WTC11 (cell line): ENCODE measurements around the gene DCXR. TPM values are rescaled to one million over a fixed set of nuclear protein-coding genes. Genes with fewer than 3 reads are reported as not detected.

Experiments
- ATAC-seq: fragments of 200-7000 bp; cut with Tn5 transposase; 2 replicates; pipeline ENCODE4 v1.10.0; 2021; ENCODE audit warnings: mild to moderate bottlenecking, moderate library complexity
- CTCF ChIA-PET: fragments of 300-600 bp; sonication (Branson Sonifier 250); formaldehyde crosslinking; loops from one replicate; lab custom pipeline; 2021; ENCODE audit warnings: antibody characterized with exemption; lab: Charles Lee
- POLR2A ChIA-PET: fragments of 350-600 bp; sonication (Branson Sonifier 250); formaldehyde crosslinking; loops from one replicate; lab custom pipeline; 2021; ENCODE audit warnings: antibody characterized with exemption; lab: Charles Lee
- DNase-seq: peaks from one replicate; pipeline ENCODE4 v3.0.0; 2021; ENCODE audit warnings: low spot score
- H3K27ac Mint-ChIP-seq: 2 replicates; pipeline ENCODE4 v1.8.0; 2021; ENCODE audit warnings: mixed read lengths
- H3K27me3 Mint-ChIP-seq: 2 replicates; pipeline ENCODE4 v1.8.0; 2021; ENCODE audit warnings: low read depth, mild to moderate bottlenecking, moderate library complexity, mixed read lengths
- H3K36me3 Mint-ChIP-seq: 2 replicates; pipeline ENCODE4 v1.8.0; 2021; ENCODE audit warnings: mixed read lengths
- H3K4me1 Mint-ChIP-seq: 2 replicates; pipeline ENCODE4 v1.8.0; 2022; ENCODE audit warnings: mixed read lengths
- H3K4me3 Mint-ChIP-seq: 2 replicates; pipeline ENCODE4 v1.8.0; 2021; ENCODE audit warnings: mild to moderate bottlenecking, moderate library complexity, mixed read lengths
- H3K9me3 Mint-ChIP-seq: 2 replicates; pipeline ENCODE4 v1.8.0; 2021; ENCODE audit warnings: mixed read lengths
- CREM ChIP-seq: sonication (generic); formaldehyde crosslinking; IDR thresholded peaks from 2 replicates; pipeline ENCODE4 v1.8.1; 2022; ENCODE audit warnings: mild to moderate bottlenecking, missing genetic modification reagents, moderate library complexity
- ETV6 ChIP-seq: sonication (generic); formaldehyde crosslinking; IDR thresholded peaks from 2 replicates; pipeline ENCODE4 v1.8.1; 2022; ENCODE audit warnings: mild to moderate bottlenecking, missing genetic modification reagents
- GABPB1 ChIP-seq: sonication (generic); formaldehyde crosslinking; IDR thresholded peaks from 2 replicates; pipeline ENCODE4 v1.8.1; 2023; ENCODE audit warnings: mild to moderate bottlenecking, missing genetic modification reagents
- GRHL2 ChIP-seq: fragments of 250-450 bp; sonication (Bioruptor Pico); IDR thresholded peaks from 2 replicates; pipeline ENCODE4 v1.8.0; 2022; ENCODE audit warnings: mild to moderate bottlenecking, moderate library complexity; ENCODE audit not compliant: insufficient replicate concordance, severe bottlenecking
- JAZF1 ChIP-seq: fragments of 250-450 bp; sonication (Bioruptor Pico); IDR thresholded peaks from 2 replicates; pipeline ENCODE4 v1.9.0; 2021; ENCODE audit warnings: moderate library complexity, mild to moderate bottlenecking, inconsistent platforms
- ZNF121 ChIP-seq: sonication (generic); formaldehyde crosslinking; IDR thresholded peaks from 2 replicates; pipeline ENCODE4 v1.8.0; 2023; ENCODE audit warnings: missing genetic modification reagents
- ZNF396 ChIP-seq: fragments of 250-450 bp; sonication (Bioruptor Pico); IDR thresholded peaks from 2 replicates; pipeline ENCODE4 v1.8.0; 2021; ENCODE audit warnings: mild to moderate bottlenecking, moderate library complexity, borderline replicate concordance
- ZNF416 ChIP-seq: fragments of 250-450 bp; sonication (Bioruptor Pico); IDR thresholded peaks from 2 replicates; pipeline ENCODE4 v1.9.0; 2021; ENCODE audit warnings: mild to moderate bottlenecking, inconsistent platforms
- ZNF671 ChIP-seq: fragments of 250-450 bp; sonication (Bioruptor Pico); IDR thresholded peaks from 2 replicates; pipeline ENCODE4 v1.8.0; 2021; ENCODE audit warnings: mild to moderate bottlenecking
- total RNA-seq: library from RNA; stranded (reverse); gene quantifications from 3 replicates; pipeline ENCODE4 v1.2.3, GENCODE V29; 2021
- TF ChIP-seq, protein P1 (sequence below): sonication (generic); formaldehyde crosslinking; IDR thresholded peaks from 2 replicates; pipeline ENCODE4 v1.8.1; 2023; ENCODE audit warnings: mild to moderate bottlenecking, missing genetic modification reagents, borderline replicate concordance
- TF ChIP-seq, protein P2 (sequence below): sonication (generic); formaldehyde crosslinking; IDR thresholded peaks from 2 replicates; pipeline ENCODE4 v1.8.0; 2022; ENCODE audit warnings: missing genetic modification reagents
- TF ChIP-seq, protein P3 (sequence below): fragments of 250-450 bp; sonication (Bioruptor Pico); IDR thresholded peaks from 2 replicates; pipeline ENCODE4 v1.8.0; 2021; ENCODE audit warnings: mild to moderate bottlenecking

DCXR gene
- total RNA-seq, 1 experiment from 2014 or later = 130 TPM

DNA sequence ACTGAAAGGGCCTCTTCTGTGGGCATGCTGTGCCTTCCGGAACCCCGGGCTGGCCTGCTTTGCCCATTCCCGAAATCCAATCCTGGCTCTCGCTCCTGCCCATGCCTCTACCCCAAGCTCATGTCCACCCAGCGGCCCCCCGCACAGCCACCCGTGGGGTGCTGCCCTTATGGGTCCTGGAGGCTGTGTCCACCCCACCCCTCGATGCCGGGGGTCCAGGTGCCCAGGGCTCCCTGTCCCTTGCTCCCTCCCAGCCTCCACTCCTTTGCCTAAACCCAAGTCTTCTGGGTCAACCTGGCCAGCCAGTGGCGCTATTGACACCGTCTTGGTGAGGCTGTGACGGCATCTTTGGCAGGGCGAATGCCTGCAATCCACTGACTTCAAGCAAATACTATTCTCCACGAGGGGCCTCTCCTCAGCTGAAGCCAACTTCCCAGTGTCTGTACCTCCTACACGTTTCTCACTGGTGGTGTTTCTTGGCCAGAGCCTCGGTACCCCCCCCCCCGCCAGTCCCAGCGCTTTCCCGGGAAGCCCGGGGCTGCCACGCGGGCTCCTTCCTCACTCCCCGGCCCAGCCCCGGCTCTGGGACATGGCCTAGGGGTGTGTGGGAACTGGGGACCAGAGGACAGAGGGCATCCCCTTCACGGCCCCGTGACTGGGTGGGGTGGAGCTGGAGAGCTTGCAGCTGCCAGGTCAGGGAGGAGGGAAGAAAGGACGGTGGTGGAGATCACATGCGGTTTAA, 40.3 kb upstream of the DCXR start:
- TF ChIP-seq ZNF396 (CRISPR knock-in tag) (no peak), ZNF671 (CRISPR knock-in tag) (0 out of 2 replicates have a peak, but pooled peaks have one; percentile 37), ZNF121 (CRISPR knock-in tag) (no peak), GRHL2 (CRISPR knock-in tag) (no peak), CREM (no peak), JAZF1 (CRISPR knock-in tag) (no peak), ETV6 (CRISPR knock-in tag) (no peak)
- TF ChIP-seq, protein P1, sequence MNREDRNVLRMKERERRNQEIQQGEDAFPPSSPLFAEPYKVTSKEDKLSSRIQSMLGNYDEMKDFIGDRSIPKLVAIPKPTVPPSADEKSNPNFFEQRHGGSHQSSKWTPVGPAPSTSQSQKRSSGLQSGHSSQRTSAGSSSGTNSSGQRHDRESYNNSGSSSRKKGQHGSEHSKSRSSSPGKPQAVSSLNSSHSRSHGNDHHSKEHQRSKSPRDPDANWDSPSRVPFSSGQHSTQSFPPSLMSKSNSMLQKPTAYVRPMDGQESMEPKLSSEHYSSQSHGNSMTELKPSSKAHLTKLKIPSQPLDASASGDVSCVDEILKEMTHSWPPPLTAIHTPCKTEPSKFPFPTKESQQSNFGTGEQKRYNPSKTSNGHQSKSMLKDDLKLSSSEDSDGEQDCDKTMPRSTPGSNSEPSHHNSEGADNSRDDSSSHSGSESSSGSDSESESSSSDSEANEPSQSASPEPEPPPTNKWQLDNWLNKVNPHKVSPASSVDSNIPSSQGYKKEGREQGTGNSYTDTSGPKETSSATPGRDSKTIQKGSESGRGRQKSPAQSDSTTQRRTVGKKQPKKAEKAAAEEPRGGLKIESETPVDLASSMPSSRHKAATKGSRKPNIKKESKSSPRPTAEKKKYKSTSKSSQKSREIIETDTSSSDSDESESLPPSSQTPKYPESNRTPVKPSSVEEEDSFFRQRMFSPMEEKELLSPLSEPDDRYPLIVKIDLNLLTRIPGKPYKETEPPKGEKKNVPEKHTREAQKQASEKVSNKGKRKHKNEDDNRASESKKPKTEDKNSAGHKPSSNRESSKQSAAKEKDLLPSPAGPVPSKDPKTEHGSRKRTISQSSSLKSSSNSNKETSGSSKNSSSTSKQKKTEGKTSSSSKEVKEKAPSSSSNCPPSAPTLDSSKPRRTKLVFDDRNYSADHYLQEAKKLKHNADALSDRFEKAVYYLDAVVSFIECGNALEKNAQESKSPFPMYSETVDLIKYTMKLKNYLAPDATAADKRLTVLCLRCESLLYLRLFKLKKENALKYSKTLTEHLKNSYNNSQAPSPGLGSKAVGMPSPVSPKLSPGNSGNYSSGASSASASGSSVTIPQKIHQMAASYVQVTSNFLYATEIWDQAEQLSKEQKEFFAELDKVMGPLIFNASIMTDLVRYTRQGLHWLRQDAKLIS (CRISPR knock-in tag) = no peak
- TF ChIP-seq, protein P2, sequence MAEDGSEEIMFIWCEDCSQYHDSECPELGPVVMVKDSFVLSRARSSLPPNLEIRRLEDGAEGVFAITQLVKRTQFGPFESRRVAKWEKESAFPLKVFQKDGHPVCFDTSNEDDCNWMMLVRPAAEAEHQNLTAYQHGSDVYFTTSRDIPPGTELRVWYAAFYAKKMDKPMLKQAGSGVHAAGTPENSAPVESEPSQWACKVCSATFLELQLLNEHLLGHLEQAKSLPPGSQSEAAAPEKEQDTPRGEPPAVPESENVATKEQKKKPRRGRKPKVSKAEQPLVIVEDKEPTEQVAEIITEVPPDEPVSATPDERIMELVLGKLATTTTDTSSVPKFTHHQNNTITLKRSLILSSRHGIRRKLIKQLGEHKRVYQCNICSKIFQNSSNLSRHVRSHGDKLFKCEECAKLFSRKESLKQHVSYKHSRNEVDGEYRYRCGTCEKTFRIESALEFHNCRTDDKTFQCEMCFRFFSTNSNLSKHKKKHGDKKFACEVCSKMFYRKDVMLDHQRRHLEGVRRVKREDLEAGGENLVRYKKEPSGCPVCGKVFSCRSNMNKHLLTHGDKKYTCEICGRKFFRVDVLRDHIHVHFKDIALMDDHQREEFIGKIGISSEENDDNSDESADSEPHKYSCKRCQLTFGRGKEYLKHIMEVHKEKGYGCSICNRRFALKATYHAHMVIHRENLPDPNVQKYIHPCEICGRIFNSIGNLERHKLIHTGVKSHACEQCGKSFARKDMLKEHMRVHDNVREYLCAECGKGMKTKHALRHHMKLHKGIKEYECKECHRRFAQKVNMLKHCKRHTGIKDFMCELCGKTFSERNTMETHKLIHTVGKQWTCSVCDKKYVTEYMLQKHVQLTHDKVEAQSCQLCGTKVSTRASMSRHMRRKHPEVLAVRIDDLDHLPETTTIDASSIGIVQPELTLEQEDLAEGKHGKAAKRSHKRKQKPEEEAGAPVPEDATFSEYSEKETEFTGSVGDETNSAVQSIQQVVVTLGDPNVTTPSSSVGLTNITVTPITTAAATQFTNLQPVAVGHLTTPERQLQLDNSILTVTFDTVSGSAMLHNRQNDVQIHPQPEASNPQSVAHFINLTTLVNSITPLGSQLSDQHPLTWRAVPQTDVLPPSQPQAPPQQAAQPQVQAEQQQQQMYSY (CRISPR knock-in tag) = peak; percentile 81
- TF ChIP-seq, protein P3, sequence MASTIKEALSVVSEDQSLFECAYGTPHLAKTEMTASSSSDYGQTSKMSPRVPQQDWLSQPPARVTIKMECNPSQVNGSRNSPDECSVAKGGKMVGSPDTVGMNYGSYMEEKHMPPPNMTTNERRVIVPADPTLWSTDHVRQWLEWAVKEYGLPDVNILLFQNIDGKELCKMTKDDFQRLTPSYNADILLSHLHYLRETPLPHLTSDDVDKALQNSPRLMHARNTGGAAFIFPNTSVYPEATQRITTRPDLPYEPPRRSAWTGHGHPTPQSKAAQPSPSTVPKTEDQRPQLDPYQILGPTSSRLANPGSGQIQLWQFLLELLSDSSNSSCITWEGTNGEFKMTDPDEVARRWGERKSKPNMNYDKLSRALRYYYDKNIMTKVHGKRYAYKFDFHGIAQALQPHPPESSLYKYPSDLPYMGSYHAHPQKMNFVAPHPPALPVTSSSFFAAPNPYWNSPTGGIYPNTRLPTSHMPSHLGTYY (CRISPR knock-in tag) = no peak
- peaks cover 9% of the 10 kb centered on the region for H3K36me3 Mint-ChIP-seq
- CTCF ChIA-PET = interaction anchor here (0.7 to 4.9 kb wide), 6 partner anchors 29 to 158 kb away, joined by 3 to 37 read pairs (median 5); partner anchors contain the start of gene RAC3
- peaks cover 10% of the 10 kb centered on the region for H3K27me3 Mint-ChIP-seq
- peak overlapping the region; percentile 79 for H3K27ac Mint-ChIP-seq
- POLR2A ChIA-PET = interaction anchor here (0.7 to 1.2 kb wide), 2 partner anchors 47 to 143 kb away, joined by 3 read pairs; no protein-coding TSS in a partner anchor
- no peak for DNase-seq
- H3K4me3 Mint-ChIP-seq = no peak overlapping the region
- no peaks in the 10 kb centered on the region for H3K9me3 Mint-ChIP-seq
- ATAC-seq = peak; percentile 16
- H3K4me1 Mint-ChIP-seq = no peaks in the 10 kb centered on the region

DNA sequence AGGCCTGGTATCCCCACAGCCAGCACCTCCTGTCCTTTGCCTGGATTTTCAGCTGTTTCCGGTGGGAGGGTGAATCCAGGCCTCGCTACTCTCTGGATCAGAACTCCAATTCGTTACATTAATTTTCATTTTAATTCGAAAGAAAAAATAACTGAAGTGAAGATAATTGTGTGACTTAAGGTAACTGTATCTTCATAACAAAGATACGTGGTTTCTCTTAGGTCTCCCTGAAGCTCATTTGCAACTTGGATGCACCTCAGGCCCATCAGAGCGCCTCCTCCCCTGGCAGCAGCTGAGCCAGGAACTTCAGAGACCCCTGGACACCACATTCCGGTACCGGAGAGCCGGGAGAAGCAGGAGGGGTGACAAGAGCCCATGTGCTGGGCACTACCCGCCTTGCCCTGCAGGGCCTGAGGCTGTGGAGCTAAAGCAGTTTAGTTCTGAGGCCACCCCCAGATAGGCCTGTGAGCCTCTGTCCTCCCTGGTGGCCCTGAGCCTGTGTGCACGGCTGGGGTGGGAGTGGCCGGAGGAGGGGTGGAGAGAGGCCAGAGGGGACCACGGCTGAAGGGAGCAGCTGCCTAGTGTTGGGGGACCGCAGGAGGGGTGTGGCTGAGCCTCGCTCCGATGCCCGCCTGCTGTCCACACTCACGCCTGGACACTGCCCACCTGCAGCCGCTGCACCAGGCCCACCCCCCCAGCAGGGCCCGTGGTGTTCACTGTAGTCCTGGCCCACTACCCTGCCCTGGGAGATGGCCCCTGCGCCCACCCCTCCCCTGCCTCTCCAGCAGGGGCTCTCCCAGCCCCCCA, 39.5 kb upstream of the DCXR start:
- ChIA-PET POLR2A (interaction anchor here (0.7 to 1.2 kb wide), 3 partner anchors 47 to 142 kb away, joined by 3 to 4 read pairs (median 3); partner anchors contain the start of genes CENPX and LRRC45), CTCF (interaction anchor here (0.6 to 4.9 kb wide), 8 partner anchors 10 to 80 kb away, joined by 3 to 37 read pairs (median 5); partner anchors contain the start of genes DCXR and RAC3)
- Mint-ChIP-seq H3K27ac (peak overlapping the region; percentile 82), H3K4me1 (no peaks in the 10 kb centered on the region), H3K36me3 (peaks cover 9% of the 10 kb centered on the region), H3K9me3 (no peaks in the 10 kb centered on the region), H3K4me3 (no peak overlapping the region), H3K27me3 (peaks cover 15% of the 10 kb centered on the region)
- ATAC-seq (peak; percentile 52), DNase-seq (no peak)
- TF ChIP-seq ZNF416 (CRISPR knock-in tag) = no peak
- 0 out of 2 replicates have a peak, but pooled peaks have one; percentile 13 for TF ChIP-seq GABPB1 (CRISPR knock-in tag)
